ENCODE results near the gene ASPSCR1.

DNA sequence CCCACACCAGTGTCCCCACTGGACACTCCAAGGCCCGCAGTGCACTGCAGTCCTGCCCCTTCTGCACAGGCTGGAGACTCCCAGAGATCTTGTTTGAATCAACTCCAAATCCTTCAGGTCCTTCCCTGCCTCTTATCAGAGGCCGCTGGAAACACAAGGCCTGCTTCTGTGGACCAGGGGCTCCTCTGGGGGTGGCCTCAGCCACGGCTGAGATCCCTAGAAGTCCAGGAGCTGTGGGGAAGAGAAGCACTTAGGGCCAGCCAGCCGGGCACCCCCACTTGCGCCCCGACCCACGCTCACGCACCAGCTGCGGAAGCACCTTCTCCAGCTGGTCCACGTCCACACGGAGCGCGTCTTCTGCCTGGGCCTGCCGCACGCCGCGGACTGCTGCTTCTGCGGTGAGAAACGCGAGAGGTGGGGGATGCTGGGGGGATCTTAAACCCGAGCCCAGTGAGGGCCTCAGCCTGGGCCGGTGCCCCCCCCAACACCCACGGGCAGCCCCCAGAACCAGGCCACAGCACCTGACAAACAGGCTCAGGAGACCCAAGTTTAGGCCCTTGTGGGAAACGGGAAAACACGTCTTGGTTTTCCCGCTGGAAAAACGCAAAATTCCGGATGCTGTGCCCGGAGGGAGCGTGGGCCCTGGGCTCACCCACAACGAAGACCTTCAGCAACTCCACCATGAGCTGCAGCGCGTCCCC is 41.7 kb downstream of the ASPSCR1 start:
- TF ChIP-seq, protein P1, sequence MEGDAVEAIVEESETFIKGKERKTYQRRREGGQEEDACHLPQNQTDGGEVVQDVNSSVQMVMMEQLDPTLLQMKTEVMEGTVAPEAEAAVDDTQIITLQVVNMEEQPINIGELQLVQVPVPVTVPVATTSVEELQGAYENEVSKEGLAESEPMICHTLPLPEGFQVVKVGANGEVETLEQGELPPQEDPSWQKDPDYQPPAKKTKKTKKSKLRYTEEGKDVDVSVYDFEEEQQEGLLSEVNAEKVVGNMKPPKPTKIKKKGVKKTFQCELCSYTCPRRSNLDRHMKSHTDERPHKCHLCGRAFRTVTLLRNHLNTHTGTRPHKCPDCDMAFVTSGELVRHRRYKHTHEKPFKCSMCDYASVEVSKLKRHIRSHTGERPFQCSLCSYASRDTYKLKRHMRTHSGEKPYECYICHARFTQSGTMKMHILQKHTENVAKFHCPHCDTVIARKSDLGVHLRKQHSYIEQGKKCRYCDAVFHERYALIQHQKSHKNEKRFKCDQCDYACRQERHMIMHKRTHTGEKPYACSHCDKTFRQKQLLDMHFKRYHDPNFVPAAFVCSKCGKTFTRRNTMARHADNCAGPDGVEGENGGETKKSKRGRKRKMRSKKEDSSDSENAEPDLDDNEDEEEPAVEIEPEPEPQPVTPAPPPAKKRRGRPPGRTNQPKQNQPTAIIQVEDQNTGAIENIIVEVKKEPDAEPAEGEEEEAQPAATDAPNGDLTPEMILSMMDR (IDR thresholded peaks at IDR 0.05) = no peak
- TF ChIP-seq POLR2A (IDR thresholded peaks at IDR 0.05) = no peak
